Stimulated activated naive CD4-positive, alpha-beta T cell (primary cell): ENCODE results near the gene TBC1D1.

Experiments used
- DNase-seq, 6 experiments: peaks; one replicate each; lab custom pipeline; 2025; lab: John Stamatoyannopoulos, UW

The TBC1D1 gene

DNA sequence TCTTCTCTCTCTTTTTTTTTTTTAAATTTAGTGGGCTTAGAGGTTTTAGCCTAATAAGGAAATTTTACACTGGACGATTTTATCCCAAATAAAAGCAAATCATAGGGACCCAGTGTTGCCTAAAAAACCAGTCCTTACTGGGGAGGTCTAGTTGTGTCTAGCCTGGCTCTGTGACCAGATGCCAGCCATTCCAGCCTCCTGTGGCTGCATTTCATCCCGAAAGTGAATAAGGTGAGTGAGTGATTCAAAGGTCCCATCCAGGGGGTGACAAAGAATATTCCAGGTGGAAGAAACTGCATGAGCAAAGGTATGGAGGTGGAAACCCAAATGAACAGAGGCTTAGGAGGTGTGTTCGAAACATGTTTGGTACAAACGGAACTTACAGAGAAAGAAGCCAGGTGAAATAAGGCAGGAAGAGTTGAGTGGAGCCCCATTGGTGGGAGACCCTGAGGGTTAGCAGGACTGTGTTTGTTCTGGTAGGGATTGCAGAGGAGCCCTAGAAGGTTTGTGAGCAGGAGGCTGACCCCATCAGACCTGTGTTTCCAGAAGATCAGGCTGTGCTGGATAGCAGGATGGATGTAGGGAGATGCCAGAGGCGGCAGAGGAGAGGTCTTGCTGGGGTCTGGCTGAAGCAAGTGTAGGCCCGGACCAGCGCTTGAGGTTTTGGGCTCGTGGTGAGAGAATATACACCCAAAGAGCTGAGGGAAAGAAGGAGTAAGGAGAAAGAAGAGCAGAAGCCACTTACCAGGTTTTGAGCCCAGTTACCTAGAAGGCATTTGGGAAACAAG, 100.9 kb downstream of the TBC1D1 start:
- no peak for DNase-seq

DNA sequence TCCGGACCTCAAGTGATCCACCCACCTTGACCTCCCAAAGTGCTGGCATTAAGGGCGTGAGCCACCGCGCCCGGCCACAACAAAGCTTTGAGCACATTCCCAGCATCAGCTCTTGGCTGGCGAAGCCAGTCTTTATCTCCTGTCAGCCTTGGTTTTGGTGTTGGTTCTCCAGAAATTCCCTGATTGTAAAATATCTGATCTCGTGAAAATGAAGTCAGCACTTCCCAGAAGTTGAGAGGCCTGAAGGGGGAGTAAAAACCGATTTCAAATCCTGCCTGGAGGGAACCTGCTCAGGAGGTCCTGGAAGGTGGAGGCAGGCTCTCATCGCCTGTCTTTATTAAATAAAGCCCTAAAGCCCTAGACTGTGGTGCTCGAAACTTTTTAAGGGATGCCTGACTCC, 102.9 kb downstream of the TBC1D1 start:
- no peak for DNase-seq

DNA sequence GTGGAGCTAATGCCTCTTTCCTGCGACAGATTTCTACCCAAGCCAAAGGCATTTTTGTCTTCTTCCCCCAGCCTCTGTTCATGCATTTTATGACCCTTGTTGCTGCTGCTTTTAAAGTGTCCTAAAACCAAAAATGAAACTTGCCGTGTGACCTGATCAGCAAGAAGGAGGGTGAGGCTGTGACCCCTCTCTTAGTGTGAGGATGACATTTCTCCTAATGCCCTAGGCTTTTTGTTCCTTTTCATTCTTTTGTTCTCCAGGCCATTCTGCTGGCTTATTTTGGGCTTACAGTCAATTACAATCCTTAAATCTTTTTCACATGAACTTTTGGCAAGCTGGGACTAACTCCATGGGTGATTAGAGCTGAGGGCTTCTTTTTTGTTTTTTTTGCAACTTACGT, 103.7 kb downstream of the TBC1D1 start:
- no peak for DNase-seq

DNA sequence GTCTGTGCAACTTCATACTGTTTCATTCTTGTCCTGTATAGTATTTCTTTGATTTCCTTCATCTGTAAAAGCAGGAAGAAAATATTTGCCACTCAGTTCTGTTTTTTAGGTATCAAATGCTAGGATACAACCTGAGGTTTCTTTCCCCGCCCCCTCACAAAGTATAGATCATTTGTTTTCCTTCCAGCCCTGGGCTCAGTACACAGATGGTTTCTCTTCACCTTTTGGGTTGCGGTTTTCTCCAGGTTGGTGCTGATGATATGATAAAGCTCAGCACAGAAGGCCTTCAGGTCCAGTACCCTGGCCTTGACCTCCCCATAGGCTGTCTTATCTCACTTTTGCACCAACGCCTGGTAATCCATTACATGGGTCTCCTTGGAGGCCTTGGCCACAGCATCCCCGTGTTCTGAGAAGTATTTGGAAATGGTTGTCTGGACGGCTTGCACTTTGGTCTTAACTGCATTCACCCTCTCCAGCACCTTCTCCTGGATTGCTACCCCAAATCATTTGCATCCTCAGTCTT, 104.5 kb downstream of the TBC1D1 start:
- DNase-seq: no peak

DNA sequence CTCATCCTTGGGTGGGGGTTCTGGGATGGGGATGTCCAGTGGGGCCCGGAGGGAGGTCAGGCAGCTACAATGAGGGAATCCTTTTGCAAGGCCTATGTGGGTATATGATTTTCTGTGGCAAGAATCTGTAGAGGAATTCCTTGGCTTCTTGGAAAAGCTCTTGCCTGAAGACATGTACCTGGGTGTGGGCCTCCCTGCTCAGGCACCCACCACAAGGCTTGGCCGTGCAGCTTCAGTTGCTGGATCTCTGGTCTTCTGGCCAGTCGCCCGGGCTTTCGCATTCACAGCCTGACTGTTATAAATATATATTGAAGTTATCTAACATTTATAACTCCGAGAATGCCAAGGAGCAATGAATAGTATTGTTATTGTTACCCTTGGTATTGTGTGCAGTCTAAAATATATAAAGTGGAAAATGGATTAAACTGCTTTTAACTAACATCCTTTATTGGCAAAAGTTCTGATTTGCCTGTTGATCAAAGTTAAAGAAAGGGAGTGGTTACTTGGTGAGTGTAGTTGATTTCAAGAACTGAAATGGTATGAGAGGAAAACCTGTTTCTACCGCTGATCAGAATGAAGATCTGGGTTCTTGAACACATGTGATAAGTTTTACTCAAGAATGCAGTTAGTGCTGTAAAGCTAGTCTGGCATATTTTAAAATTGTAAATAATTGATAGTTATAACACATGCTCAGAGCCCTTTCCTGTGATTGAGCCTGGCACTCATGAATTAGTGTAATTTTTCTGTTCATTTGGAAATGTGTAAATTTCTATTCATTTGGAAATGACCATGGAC, 105.3 kb downstream of the TBC1D1 start:
- DNase-seq: no peak

DNA sequence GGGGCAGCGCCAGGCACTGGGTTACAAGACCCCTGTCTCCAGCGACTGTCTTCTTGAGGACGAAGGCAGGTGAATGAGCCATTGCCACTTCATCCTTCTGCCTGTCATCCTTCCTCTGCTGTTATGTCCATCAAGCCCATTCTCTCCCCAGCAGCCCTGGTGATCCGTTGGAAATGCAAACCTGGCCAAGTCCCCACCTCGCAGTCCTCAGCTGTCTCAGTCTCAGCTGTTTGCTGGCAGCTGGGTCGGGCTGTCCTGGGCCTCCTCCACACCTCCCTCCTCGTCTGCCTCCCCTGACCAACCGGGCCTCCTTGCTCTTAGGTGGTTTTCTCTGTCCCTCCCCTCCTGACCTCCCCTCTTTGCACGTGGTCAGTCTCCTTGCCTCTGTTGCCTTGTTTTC, 107.3 kb downstream of the TBC1D1 start:
- DNase-seq: no peak

DNA sequence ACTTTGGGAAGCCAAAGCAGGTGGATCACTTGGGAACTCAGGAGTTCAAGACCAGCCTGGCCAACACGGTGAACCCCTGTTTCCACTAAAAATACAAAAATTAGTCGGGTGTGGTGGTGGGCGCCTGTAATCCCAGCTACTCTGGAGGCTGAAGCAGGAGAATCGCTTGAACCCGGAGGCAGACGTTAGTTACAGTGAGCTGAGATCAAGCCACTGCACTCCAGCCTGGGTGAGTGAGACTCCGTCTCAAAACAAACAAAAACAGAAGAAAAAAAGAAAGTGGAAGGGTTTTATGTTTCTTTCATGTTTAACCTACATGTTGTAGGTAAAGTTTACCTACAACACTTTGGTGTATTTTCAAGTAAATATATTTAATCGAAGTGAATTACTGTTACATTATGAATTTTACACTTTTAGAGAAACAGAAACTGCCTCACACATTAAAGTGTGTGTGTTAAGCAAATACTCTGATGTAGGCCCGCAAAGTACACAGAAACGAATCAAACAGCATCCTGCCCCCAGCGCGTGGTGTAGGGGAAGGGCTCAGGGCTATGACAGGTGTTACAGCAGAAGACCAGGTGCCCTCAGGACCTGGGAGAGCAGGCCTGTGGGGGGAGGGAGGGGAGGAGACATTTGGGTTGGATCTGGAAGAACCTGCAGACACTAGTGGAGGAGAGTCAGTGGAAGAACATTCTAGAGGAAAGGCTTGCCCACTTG, 108.3 kb downstream of the TBC1D1 start:
- DNase-seq: peak in 3 of 6 experiments; percentile 4 to 25 (median 14)

DNA sequence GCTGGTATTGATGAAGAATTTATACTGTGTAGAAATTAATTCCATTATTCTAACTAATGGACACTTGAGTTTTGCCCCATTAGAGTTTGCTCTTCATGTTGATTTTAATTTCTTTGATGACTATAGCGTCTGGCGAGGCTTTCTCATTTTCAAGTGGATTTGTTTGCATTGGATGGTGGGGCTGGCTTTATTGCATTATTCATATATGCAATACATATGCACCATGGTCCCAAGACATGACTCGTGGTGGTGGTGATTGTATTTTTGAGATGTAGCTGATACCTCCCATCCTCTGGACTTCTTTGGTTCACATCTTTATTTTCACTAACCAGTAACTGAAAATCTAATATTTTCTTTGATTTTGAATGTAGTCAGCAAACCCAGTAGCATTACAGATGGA, 109.1 kb downstream of the TBC1D1 start:
- DNase-seq: no peak

DNA sequence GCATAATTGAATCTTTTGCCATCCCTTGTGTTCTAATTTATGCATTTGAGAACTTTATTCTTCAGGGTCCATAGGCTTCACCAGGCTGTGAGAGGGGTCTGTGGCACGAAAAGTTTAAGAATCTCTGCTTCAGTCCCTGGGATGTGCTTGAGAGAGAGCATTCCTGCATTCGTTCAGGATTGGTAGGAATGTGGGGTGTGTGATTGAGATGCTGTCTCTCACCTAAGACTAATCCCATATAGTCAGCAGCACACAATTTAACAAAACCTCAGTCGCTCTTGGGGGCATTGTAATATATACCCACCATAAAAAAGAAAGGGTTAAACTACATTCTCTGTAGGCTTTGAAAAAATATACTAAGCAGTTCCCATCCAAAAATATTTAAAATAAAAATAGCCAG, 111.0 kb downstream of the TBC1D1 start:
- DNase-seq: no peak

DNA sequence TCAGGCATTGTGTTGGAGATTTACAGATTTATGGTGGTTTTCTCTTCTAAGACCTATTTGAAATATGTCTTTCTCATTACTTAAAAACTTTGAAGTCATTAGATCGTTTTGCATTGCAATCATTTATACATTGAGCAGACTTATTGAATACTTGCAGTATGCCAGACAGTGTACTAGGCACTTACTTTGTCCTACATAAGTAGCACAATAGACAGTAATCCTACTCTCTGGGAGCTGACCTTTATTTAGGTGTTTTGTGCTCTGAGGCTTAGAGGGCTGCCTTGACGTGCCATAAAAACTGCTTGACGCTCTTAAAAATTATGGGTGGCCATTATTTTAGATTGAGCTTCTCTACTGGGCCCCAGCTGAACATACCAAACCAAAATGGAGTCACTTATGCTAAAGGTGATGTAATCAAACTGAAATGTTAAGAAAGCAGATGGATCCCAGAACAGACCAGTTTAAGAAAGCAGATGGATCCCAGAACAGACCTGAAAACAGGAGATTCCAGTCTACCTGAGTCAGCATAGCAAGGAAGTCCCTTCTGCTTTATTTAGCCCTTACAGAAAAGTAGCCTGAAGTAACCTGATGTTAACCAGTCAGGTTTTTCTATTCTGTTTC, 111.7 kb downstream of the TBC1D1 start:
- DNase-seq: no peak

DNA sequence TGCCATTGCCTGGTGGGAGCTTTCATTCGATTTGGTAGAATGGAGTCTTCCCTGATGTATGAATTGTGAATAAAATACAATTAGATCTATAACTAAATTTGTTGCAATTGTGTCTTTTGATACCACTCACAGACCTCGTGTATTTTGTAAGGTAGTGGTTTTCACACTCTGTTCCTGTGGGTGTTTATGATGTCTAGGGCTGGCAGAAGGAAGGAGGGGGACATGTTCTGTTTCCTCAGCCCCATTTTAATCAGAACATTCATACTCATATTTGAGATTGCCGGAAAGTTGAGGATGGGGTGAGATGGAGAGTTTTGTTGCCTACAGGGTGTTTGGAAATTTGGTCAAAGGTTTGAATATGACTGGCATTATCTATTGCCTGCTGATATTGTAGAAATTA, 112.2 kb downstream of the TBC1D1 start:
- DNase-seq: no peak

DNA sequence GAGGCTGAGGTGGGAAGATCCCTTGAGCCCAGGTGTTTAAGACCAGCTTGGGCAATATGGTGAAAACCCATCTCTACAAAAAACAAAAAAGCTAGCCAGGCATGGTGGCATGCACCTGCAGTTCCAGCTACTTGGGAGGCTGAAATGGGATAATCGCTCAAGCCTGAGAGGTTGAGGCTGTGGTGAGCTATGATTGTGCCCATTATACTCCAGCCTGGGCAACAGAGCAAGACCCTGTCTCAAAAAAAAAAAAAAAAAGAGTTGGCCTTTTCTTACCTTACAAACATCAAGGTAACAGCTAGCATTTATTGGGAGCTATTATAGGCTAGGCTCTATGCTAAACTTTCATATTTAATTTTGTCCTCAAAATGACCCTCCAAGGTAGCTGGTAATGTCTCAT, 112.7 kb downstream of the TBC1D1 start:
- no peak for DNase-seq

DNA sequence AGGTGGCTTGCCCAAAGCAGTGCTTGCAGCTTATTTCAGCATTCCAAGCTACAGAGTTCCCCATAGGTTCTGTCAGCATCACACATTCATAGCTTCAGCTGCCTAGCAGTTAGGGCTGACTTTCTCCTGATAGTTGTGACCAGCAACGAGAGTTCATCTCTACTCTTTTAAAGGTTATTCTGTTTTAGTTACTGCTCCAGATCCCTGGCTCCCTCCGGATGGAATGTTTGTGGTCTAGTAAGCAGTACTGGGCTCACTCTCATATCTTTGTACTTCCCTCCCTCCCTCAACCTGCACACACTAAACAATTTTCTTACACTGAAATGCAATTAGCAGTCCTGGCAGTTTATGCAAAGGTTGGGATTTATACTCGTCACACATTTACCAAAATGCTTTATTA, 113.2 kb downstream of the TBC1D1 start:
- DNase-seq: no peak

DNA sequence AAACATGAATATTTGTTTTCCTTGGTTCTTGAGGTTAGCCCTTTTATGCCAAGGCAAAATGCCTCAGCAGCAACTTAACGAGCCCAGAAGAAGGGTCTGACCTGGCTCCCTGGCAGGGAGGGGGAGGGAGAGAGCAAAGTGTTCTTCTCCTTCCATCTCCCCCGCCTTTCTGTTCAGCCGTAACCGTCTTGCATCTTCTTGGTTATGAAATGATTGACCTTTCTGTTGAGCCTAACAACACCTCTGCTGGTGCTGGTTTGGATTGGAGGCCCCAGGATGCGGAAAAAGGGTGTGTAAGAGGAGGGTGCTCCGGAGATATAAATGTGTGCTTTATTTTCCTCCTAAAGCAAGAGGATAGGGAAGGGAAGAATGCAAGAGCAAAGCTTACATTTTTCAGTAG, 114.0 kb downstream of the TBC1D1 start:
- no peak for DNase-seq

DNA sequence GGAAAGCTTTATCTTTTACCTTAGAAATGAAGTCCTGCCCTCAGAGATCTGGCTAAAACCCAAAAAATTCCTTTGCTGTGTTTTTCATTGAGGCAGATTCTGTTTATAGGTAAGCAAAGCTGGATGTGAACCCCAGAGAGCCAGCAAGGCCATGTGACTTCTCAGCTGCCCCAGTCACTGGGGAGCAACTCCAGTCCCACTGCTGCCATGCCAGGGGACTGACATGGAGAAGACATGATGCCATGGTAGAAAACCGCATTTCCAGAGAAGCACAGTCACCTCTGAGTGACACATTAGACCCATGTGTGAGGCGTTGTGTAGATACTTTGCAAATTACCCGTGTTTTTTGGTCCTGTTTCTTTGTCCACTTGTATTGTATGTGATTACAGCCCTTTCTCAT, 114.8 kb downstream of the TBC1D1 start:
- no peak for DNase-seq

DNA sequence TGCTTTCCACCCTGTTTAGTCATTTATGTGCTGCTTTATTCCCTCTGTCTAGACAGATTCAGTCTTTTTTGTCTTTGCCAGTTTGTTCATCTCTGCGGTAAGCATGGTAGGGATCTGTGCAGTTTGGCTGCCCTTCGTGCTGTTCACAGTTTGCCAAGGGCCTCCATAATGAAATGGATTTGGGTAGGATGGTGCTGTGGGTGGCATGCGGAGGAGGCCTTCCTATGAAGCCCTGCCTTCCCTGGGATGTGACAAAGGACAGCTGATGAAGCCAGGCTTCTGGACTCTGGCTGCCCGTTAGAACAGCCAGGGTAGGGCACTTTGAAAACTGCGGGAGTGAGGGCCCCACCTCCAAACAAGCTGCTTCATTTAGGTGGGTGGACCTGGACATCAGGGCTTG, 116.8 kb downstream of the TBC1D1 start:
- no peak for DNase-seq

DNA sequence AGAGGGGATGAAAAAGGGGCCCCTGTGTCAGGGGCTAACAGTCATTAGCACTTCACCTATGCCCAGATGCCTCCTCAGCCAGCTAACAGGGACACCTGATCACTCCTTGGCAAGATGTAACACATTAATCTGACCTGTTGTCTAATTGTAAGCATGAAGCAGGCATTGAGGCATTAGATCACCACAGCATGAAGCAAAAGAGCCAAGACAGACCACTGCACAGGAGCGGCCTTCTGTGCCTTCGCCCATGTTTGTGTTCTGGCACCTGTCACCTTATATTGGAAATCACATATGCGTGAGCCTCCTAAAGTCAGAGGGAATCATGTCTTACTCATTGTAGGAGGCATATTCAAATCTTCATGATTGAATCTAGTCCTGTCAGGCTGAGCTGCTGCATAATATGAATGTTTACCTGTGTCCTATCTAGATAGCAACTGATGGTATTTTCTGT, 117.7 kb downstream of the TBC1D1 start:
- DNase-seq: no peak

DNA sequence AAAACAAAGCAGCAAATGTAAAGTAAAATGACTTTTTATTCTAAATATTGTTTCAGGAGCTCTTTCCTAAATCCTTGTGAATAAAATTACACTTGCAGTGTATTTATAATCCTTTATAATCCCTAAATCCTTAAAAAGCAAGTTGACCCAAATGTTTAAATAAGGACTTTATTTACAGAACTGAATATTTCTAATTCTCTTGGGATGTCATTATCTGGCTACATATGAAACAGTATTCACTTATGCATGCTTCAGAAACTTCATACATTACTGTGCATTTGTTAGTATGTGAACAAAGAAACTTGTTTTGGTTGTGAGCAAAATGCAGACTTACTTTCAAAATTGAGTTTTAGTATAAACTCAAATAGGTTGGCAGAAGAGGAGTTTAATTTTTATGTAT, 118.5 kb downstream of the TBC1D1 start:
- no peak for DNase-seq

DNA sequence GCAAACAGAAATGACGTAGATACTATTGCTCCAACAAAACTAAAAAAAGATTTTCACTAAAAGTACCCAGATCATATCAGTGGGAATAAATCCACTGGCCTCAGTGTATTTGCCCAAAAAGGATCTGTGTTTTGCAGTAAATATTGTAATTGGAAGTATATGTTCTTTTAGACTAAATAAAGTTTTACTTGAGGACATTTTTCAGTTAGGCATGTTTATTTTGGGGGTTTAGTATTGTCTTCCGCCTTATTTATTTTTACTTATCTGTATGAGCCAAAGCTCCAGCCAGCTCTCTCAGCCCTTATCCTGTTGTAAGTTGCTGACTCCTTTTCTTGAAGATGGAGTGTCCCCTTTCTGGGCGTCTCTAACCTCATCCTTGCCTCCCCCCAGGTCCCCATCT, 119.1 kb downstream of the TBC1D1 start:
- no peak for DNase-seq

DNA sequence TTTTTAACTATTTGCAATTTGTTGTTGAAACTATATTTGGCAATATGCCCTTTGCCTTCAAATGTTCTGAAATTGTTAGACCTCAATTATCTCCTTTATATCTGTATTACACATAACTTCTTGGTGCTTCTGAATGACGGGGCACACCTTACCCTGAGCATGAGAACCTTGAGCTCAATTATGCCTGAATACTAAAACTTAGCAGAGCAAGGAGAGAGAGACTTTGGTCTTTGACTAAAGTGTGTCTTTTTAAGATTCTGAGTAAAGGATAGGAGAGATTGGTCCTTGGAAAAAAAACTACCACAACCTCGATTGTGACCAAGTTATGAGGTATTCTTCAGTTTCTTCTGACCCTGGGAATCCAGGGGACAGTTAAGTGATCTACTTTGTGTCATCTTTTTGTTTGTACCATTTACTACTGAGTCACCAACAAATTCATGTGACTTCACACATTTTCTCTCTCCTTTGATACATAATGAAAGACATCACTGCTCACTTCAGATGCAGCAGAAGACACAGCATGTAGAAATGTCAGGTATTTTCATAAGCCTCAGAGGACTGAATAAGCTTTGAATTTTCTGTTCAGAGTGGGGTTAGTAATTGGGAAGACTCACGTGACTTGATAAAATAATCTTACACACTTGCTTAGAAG, 120.8 kb downstream of the TBC1D1 start:
- DNase-seq: no peak
